ENCODE measurements around the gene SBSN. TPM values are rescaled to one million over a fixed set of nuclear protein-coding genes. Genes with fewer than 3 reads are reported as not detected.

The SBSN gene
- total and polyA plus RNA-seq, 9 of the 15 experiments (the other 6 are each of a cell fraction or from before 2014, with no cell fraction given), result 0.05 TPM; not detected in 8

- DNase-seq (ENCODE audit: extremely low read depth in 1 of 4, low spot score in 3 of 4), result peak; percentile 40 to 64 (median 51)
- H3K9me3 ChIP-seq (replicated peaks; ENCODE audit: control insufficient read depth, insufficient read depth, low read depth, low read length), result no peaks in the 10 kb centered on the region
- no TSS peak for BruUV-seq (replicated peaks)
- 2% methylated on average over 15 of the region's 15 CpGs for WGBS (ENCODE audit: insufficient coverage, low coverage, missing lambda C conversion rate)
- no peak within 1 kb of the TSS for H3K27ac ChIP-seq (ENCODE audit: extremely low read depth, low read depth, low read length)
- peak within 1 kb of the TSS in 1 of 2 experiments; percentile 56; a peak in 2 of 4 replicates for H3K9ac ChIP-seq (ENCODE audit: insufficient read depth in 1 of 2, low read depth in 2 of 2, low read length in 2 of 2)
- H4K20me1 ChIP-seq (replicated peaks; ENCODE audit: control insufficient read depth, insufficient read depth, low read length), result peaks cover 14% of the 10 kb centered on the region
- intact Hi-C loops (cut with micrococcal nuclease), result no loop called here
- no peaks in the 10 kb centered on the region for H3K79me2 ChIP-seq (ENCODE audit: control insufficient read depth, insufficient read depth, low read length)
- H3K27me3 ChIP-seq (ENCODE audit: control insufficient read depth in 2 of 2, insufficient read depth in 2 of 2, low read length in 2 of 2), result peaks cover 43 to 72% of the 10 kb centered on the region in 2 experiments; a peak in 4 of 5 replicates
- ChIA-PET CTCF (ENCODE audit: low intra/inter-chr PET ratio) (no interaction called here), POLR2A (interaction anchor here (0.6 to 1.0 kb wide), 2 partner anchors 10 to 161 kb away, joined by 4 to 5 read pairs; no protein-coding TSS in a partner anchor)
- no peaks in the 10 kb centered on the region for H3K36me3 ChIP-seq (ENCODE audit: control insufficient read depth, insufficient read depth, low read length)
- no peak within 1 kb of the TSS for H3K4me2 ChIP-seq (ENCODE audit: insufficient read depth, low read length)
- H2AFZ ChIP-seq (ENCODE audit: low read depth, low read length), result no peak within 1 kb of the TSS
- H3K4me1 ChIP-seq (replicated peaks in 1 of 2; ENCODE audit: control insufficient read depth in 2 of 2, insufficient read depth in 2 of 2, low read length in 2 of 2), result peaks cover 0 to 36% of the 10 kb centered on the region in 2 experiments; a peak in 4 of 5 replicates
- in situ Hi-C loops (cut with MboI), result no loop called here
- peaks cover 2% of the 10 kb centered on the region for H3K9me1 ChIP-seq (ENCODE audit: control insufficient read depth, insufficient read depth, low read length)
- H3K4me3 ChIP-seq, result no peak within 1 kb of the TSS
- TF ChIP-seq CEBPG (CRISPR knock-in tag; IDR thresholded peaks at IDR 0.05), result no peak
- peak in 1 of 2 experiments; percentile 22; a peak in 1 of 4 replicates for TF ChIP-seq CEBPG (tag; conservative IDR thresholded peaks at IDR 0.05 in 1 of 2, IDR thresholded peaks at IDR 0.05 in 1 of 2)
- no peak for TF ChIP-seq FOXK1 (CRISPR knock-in tag; IDR thresholded peaks at IDR 0.05; ENCODE audit: borderline replicate concordance)
- TF ChIP-seq NFE2 (IDR thresholded peaks at IDR 0.05; ENCODE audit: low read depth), result no peak
- TF ChIP-seq LCOR (CRISPR knock-in tag; IDR thresholded peaks at IDR 0.05), result no peak
- TF ChIP-seq TFAP4 (CRISPR knock-in tag; IDR thresholded peaks at IDR 0.05; ENCODE audit: borderline replicate concordance), result peak; percentile 75; the same call in 1 of the 2 replicates
- TF ChIP-seq PKNOX1 (IDR thresholded peaks at IDR 0.05), result peak; percentile 8; the same call in 1 of the 2 replicates
- no peak for TF ChIP-seq KAT8 (IDR thresholded peaks at IDR 0.05; ENCODE audit: low read depth)
- no peak for TF ChIP-seq ARID2 (IDR thresholded peaks at IDR 0.05)
- TF ChIP-seq RBM25 (IDR thresholded peaks at IDR 0.05; ENCODE audit: low read depth, low read length, severe bottlenecking), result no peak
- no peak for TF ChIP-seq ZKSCAN8 (CRISPR knock-in tag; IDR thresholded peaks at IDR 0.05)
- no peak for TF ChIP-seq DEAF1 (CRISPR knock-in tag; IDR thresholded peaks at IDR 0.05)
- TF ChIP-seq DACH1 (IDR thresholded peaks at IDR 0.05; ENCODE audit: partially characterized antibody), result peak; percentile 84
- TF ChIP-seq SMARCB1 (IDR thresholded peaks at IDR 0.05; ENCODE audit: insufficient read length, low read depth), result no peak
- peak; percentile 75 for ATAC-seq
- peak; percentile 81 for FAIRE-seq
Observed at GRCh38 chr19:35513628-35514281, 14.4 kb downstream of the SBSN start, which contains the start of gene DMKN. TSS of gene DMKN (minus strand) at chr19:35513649. CDS start at chr19:35513475, 174 bp downstream.

All from K562 (cell line).